Activated CD8-positive, alpha-beta memory T cell treated with anti-CD3 and anti-CD28 coated beads for 4 hours (primary cell): Measurements from ENCODE around the gene PFDN4.
"Not testable (repeated sequence)": the region's sequence is repeated elsewhere in the genome, so short reads cannot be mapped to it uniquely, and the experiment has no call there.

Experiments
- DNase-seq, 2 donors: peaks; one replicate each; pipeline ENCODE4 v3.0.0-alpha.2; 2020; ENCODE audit warnings: low read depth in 2 of 2

PFDN4 gene

GRCh38 chr20:54223751-54224150, 15.9 kb downstream of the PFDN4 start:
- DNase-seq = no peak

GRCh38 chr20:54224642-54225041, 16.8 kb downstream of the PFDN4 start:
- DNase-seq = not testable (repeated sequence)

GRCh38 chr20:54227241-54227640, 19.4 kb downstream of the PFDN4 start:
- no peak for DNase-seq

GRCh38 chr20:54227751-54228150, 19.9 kb downstream of the PFDN4 start:
- no peak for DNase-seq

GRCh38 chr20:54228841-54229240, 21.0 kb downstream of the PFDN4 start:
- no peak for DNase-seq

- no peak for DNase-seq
These were observed 21.8 kb downstream of the PFDN4 start for GRCh38 chr20:54229566-54230160.

GRCh38 chr20:54231036-54231435, 23.1 kb downstream of the PFDN4 start:
- DNase-seq = no peak

- DNase-seq = no peak
These were observed 27.1 kb downstream of the PFDN4 start for GRCh38 chr20:54234991-54235390.

GRCh38 chr20:54237116-54237943, 29.4 kb downstream of the PFDN4 start:
- DNase-seq = no peak

- DNase-seq = no peak
These were observed 36.2 kb downstream of the PFDN4 start for GRCh38 chr20:54244113-54244512.

GRCh38 chr20:54248705-54249104, 40.8 kb downstream of the PFDN4 start:
- DNase-seq = not testable (repeated sequence)

- DNase-seq = no peak
These were observed 42.8 kb downstream of the PFDN4 start for GRCh38 chr20:54250691-54251090.

- DNase-seq = no peak
These were observed 43.2 kb downstream of the PFDN4 start for GRCh38 chr20:54251096-54251495.

GRCh38 chr20:54254596-54254995, 46.7 kb downstream of the PFDN4 start:
- no peak for DNase-seq

- no peak for DNase-seq
These were observed 47.3 kb downstream of the PFDN4 start for GRCh38 chr20:54255157-54255556.

GRCh38 chr20:54256202-54256601, 48.3 kb downstream of the PFDN4 start:
- DNase-seq = no peak

- no peak for DNase-seq
These were observed 49.4 kb downstream of the PFDN4 start for GRCh38 chr20:54257071-54257816.

- DNase-seq = no peak
These were observed 52.2 kb downstream of the PFDN4 start for GRCh38 chr20:54260116-54260515.

GRCh38 chr20:54262671-54263070, 54.8 kb downstream of the PFDN4 start:
- DNase-seq = no peak

- DNase-seq = no peak
These were observed 55.3 kb downstream of the PFDN4 start for GRCh38 chr20:54263116-54263690.

GRCh38 chr20:54265791-54266190, 57.9 kb downstream of the PFDN4 start:
- not testable (repeated sequence) for DNase-seq

GRCh38 chr20:54266844-54267243, 59.0 kb downstream of the PFDN4 start:
- DNase-seq = no peak
